Breast epithelium (tissue), 3 donors: Measurements from ENCODE around the gene SLC2A4.

ENCODE experiments used
- CTCF ChIP-seq, 3 donors: fragments of 450-650 bp; IDR thresholded peaks; one replicate each; pipeline ENCODE4 v1.5.1; 2016 to 2017; ENCODE audit warnings: antibody characterized with exemption in 3 of 3, mild to moderate bottlenecking in 3 of 3, moderate library complexity in 3 of 3
- POLR2A ChIP-seq: fragments of 450-650 bp; IDR thresholded peaks from one replicate; pipeline ENCODE4 v1.6.1; 2016; ENCODE audit warnings: antibody characterized with exemption, mild to moderate bottlenecking, moderate library complexity

GRCh38 chr17:7290166-7290565, 8.6 kb downstream of the SLC2A4 start:
- TF ChIP-seq CTCF (IDR thresholded peaks at IDR 0.05), result no peak
- no peak for TF ChIP-seq POLR2A
